GM23248 (cell line): Measurements from ENCODE around the gene TIMP3.

ENCODE experiments used
- EZH2 ChIP-seq: fragments of 200-600 bp; sonication (generic); IDR thresholded peaks from 2 replicates; pipeline ENCODE4 v1.6.1; 2018; ENCODE audit warnings: antibody characterized with exemption, mild to moderate bottlenecking; ENCODE audit not compliant: insufficient read depth, poor library complexity, severe bottlenecking
- EZH2phosphoT487 ChIP-seq: fragments of 200-600 bp; sonication (generic); IDR thresholded peaks from 2 replicates; pipeline ENCODE4 v1.6.1; 2018; ENCODE audit warnings: antibody characterized with exemption, moderate library complexity, mild to moderate bottlenecking, low read depth; ENCODE audit not compliant: insufficient read depth

- no peak for TF ChIP-seq EZH2
- TF ChIP-seq EZH2phosphoT487, result no peak
Observed at GRCh38 chr22:32904044-32904443, 102.5 kb downstream of the TIMP3 start.
